ENCODE results near the gene WDR35. TPM values are rescaled to one million over a fixed set of nuclear protein-coding genes. Genes with fewer than 3 reads are reported as not detected.
"Not testable (repeated sequence)": the region's sequence is repeated elsewhere in the genome, so short reads cannot be mapped to it uniquely, and the experiment has no call there.

The WDR35 gene
- total RNA-seq, 4 donors from 2014 or later = 2.9 to 10.9 (median 6.9) TPM

DNA sequence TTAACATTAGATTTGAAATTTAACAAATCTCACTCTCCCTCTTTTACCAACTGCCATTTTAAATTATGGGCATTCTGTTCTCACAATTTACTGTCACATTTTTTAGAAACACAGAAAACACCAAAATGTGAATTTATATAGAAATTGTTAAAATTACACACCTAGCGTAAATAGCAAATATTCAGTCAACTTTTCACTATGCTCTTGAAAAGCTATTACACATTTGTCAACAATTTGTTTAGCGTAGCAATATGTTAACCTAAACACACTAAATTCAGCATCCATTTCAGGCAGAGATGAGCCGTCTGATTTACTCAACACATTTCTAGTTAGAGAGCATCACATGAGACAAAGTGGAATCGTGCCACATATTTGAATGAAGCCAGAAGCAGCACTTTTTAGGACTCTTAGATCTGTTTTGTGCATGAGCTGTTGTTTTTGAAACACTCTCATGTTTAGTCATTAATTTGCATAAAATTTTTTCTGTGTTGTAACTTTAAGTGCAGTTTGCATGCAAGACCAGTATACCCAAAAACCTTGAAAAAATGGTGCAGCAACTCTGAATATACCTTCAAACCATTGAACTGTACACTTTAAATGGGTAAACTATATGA is 96.3 kb downstream of the WDR35 start:
- H3K36me3 ChIP-seq = no peaks in the 10 kb centered on the region
- WGBS = 79% methylated on average over 4 of the region's 4 CpGs
- no peaks in the 10 kb centered on the region for H3K9me3 ChIP-seq
- no peak for DNase-seq (ENCODE audit: low spot score in 2 of 2)
- H3K27me3 ChIP-seq = no peaks in the 10 kb centered on the region
- TF ChIP-seq POLR2AphosphoS5 (IDR thresholded peaks at IDR 0.05) (no peak), POLR2A (IDR thresholded peaks at IDR 0.05) (no peak), EP300 (IDR thresholded peaks at IDR 0.05) (no peak)
- TF ChIP-seq, protein P1, sequence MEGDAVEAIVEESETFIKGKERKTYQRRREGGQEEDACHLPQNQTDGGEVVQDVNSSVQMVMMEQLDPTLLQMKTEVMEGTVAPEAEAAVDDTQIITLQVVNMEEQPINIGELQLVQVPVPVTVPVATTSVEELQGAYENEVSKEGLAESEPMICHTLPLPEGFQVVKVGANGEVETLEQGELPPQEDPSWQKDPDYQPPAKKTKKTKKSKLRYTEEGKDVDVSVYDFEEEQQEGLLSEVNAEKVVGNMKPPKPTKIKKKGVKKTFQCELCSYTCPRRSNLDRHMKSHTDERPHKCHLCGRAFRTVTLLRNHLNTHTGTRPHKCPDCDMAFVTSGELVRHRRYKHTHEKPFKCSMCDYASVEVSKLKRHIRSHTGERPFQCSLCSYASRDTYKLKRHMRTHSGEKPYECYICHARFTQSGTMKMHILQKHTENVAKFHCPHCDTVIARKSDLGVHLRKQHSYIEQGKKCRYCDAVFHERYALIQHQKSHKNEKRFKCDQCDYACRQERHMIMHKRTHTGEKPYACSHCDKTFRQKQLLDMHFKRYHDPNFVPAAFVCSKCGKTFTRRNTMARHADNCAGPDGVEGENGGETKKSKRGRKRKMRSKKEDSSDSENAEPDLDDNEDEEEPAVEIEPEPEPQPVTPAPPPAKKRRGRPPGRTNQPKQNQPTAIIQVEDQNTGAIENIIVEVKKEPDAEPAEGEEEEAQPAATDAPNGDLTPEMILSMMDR (IDR thresholded peaks at IDR 0.05) = no peak
- H3K4me3 ChIP-seq = no peak overlapping the region
- no peak overlapping the region for H3K27ac ChIP-seq
- peaks cover 35% of the 10 kb centered on the region for H3K4me1 ChIP-seq

DNA sequence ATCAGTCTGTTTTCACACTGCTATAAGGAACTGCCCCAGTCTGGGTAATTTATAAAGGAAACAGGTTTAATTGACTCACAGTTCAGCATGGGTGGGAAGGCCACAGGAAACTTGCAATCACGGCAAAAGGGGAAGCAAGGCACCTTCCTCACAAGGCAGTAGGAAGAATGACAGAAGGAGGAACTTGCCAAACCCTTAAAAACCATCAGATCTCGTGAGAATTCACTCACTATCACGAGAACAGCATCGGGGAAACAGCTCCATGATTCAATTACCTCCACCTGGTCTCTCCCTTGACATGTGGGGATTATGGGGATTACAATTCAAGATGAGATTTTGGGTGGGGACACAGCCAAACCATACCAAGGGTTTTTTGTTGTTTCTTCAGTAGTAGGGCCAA is 97.9 kb downstream of the WDR35 start:
- H3K9me3 ChIP-seq; H3K36me3 ChIP-seq; DNase-seq (ENCODE audit: low spot score in 2 of 2); H3K4me3 ChIP-seq; H3K27me3 ChIP-seq; H3K27ac ChIP-seq: not testable (repeated sequence)
- peaks cover 20% of the 10 kb centered on the region for H3K4me1 ChIP-seq
- WGBS = 61% methylated on average over 4 of the region's 4 CpGs

DNA sequence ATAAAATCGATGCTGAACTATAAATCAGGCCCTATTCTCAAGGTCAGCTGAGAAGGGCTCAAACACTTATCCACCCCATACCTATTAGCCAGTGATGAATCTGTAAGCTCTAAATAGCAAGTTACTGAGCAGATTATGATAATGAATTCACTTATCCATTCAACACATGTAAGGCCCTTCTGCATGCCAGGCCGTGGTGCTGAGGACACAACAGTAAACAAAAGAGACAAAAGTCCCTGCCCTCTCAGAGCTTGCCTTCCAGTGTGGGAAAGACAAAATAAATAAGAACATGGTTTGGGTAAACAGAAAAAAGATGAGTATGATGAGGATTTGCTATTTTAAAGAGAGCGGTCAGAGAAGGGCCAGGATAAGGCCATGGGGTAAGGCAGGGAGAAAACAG is 99.8 kb downstream of the WDR35 start:
- 73% methylated on average over 3 of the region's 3 CpGs for WGBS
- Histone ChIP-seq H3K9me3 (no peaks in the 10 kb centered on the region), H3K27ac (no peak overlapping the region), H3K27me3 (no peaks in the 10 kb centered on the region), H3K4me3 (no peak overlapping the region), H3K36me3 (no peaks in the 10 kb centered on the region), H3K4me1 (peaks cover 10% of the 10 kb centered on the region)
- DNase-seq (ENCODE audit: low spot score in 2 of 2) = no peak
- no peak for TF ChIP-seq EP300 (IDR thresholded peaks at IDR 0.05)
- TF ChIP-seq POLR2A (IDR thresholded peaks at IDR 0.05) = no peak
- TF ChIP-seq, protein P1 (IDR thresholded peaks at IDR 0.05) = no peak
- no peak for TF ChIP-seq POLR2AphosphoS5 (IDR thresholded peaks at IDR 0.05)

DNA sequence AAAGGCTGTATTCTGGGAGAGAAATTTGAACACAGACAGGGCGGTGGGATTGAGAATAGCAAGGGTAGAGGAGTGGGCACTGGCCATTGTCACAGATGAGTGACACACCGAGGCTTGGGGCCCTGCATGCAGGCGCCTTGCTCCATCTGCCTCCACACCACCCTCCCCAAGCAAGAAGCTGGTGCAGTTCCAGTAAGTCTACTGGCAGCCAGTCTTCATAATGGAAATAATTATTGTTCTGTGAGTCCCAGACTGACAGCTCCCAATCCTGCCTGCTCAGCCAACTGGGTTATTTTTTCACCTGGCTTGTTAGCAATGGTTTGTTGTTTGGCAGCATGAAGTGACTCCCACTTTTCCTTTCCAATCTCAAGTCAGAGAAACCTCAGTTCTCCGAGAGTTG is 101.1 kb downstream of the WDR35 start:
- DNase-seq (ENCODE audit: low spot score in 2 of 2) = no peak
- 74% methylated on average over 4 of the region's 4 CpGs for WGBS
- H3K27ac ChIP-seq = no peak overlapping the region
- peaks cover 10% of the 10 kb centered on the region for H3K4me1 ChIP-seq
- no peaks in the 10 kb centered on the region for H3K9me3 ChIP-seq
- TF ChIP-seq, protein P1 (IDR thresholded peaks at IDR 0.05) = no peak
- no peak for TF ChIP-seq POLR2AphosphoS5 (IDR thresholded peaks at IDR 0.05)
- no peak for TF ChIP-seq POLR2A (IDR thresholded peaks at IDR 0.05)
- no peak for TF ChIP-seq EP300 (IDR thresholded peaks at IDR 0.05)
- H3K36me3 ChIP-seq = no peaks in the 10 kb centered on the region
- H3K4me3 ChIP-seq = no peak overlapping the region
- H3K27me3 ChIP-seq = no peaks in the 10 kb centered on the region

DNA sequence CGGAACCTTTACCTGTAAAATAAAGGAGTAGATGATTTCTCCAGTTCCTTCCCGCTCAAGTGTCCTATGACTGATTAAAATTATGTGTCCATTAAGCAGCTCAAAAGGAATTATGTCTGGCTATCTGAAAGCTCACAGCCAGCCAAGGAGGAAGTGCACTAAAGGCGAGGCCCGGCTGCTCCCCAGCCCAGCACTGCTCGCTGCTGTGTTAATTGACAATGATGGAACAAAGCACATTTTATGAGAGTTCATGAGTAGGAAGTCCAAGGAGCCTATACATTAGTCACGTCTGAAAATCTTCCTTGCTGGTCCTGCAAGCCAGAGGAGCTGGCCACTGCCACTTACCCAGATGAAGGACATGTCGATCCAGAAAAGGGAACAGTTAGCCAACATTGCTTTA is 102.4 kb downstream of the WDR35 start:
- WGBS = 83% methylated on average over 7 of the region's 7 CpGs
- no peaks in the 10 kb centered on the region for H3K27me3 ChIP-seq
- H3K9me3 ChIP-seq = no peaks in the 10 kb centered on the region
- H3K4me1 ChIP-seq = peaks cover 10% of the 10 kb centered on the region
- no peak overlapping the region for H3K4me3 ChIP-seq
- no peak overlapping the region for H3K27ac ChIP-seq
- no peaks in the 10 kb centered on the region for H3K36me3 ChIP-seq
- no peak for TF ChIP-seq POLR2A (IDR thresholded peaks at IDR 0.05)
- no peak for TF ChIP-seq POLR2AphosphoS5 (IDR thresholded peaks at IDR 0.05)
- TF ChIP-seq, protein P1 (IDR thresholded peaks at IDR 0.05) = no peak
- no peak for TF ChIP-seq EP300 (IDR thresholded peaks at IDR 0.05)
- DNase-seq (ENCODE audit: low spot score in 2 of 2) = peak in 1 of 2 donors; percentile 35

DNA sequence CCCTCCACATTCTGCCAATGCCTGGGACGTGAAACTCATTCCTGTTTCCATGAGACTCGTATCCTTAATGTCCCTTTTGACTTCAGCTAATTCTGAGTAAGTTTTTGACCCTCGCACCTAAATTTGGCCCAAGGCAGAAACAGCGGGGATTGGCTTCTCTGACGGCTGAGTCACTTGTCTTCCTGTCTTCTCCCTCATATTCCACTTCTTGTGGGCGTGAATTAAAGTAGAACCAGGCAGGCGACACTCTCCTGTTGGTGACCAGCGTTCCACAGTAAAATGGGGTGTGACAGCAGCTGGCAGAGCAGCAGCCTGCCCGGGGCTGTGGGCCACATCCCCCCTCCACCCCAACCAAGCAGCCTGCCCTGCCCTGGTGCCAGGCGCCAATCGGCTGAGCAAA is 103.6 kb downstream of the WDR35 start:
- TF ChIP-seq EP300 (IDR thresholded peaks at IDR 0.05) (no peak), POLR2AphosphoS5 (IDR thresholded peaks at IDR 0.05) (no peak), POLR2A (IDR thresholded peaks at IDR 0.05) (no peak)
- TF ChIP-seq, protein P1 (IDR thresholded peaks at IDR 0.05) = no peak
- 53% methylated on average over 9 of the region's 11 CpGs for WGBS
- no peaks in the 10 kb centered on the region for H3K36me3 ChIP-seq
- H3K27me3 ChIP-seq = no peaks in the 10 kb centered on the region
- DNase-seq (ENCODE audit: low spot score in 2 of 2) = no peak
- H3K27ac ChIP-seq = no peak overlapping the region
- H3K9me3 ChIP-seq = no peaks in the 10 kb centered on the region
- no peak overlapping the region for H3K4me3 ChIP-seq
- H3K4me1 ChIP-seq = peaks cover 10% of the 10 kb centered on the region

Measured in suprapubic skin (tissue), 4 donors.